Measurements from ENCODE around the gene SCD.

SCD gene

GRCh38 chr10:100401631-100402328, 54.7 kb downstream of the SCD start:
- DNase-seq = no peak

- no peak for DNase-seq
These were observed 56.7 kb downstream of the SCD start for GRCh38 chr10:100403734-100404133.

- DNase-seq = no peak
These were observed 66.1 kb downstream of the SCD start for GRCh38 chr10:100413173-100413572.

Data from NCI-H526 treated with DMSO at 0.1 percent for 48 hours (cell line).